Measurements from ENCODE around the gene INPP5F. TPM values are rescaled to one million over a fixed set of nuclear protein-coding genes. Genes with fewer than 3 reads are reported as not detected.
A peak's percentile ranks its signal among the peaks of the same experiment; 100 is the strongest.

INPP5F gene
- polyA plus RNA-seq, 1 experiment = 4.1 TPM

DNA sequence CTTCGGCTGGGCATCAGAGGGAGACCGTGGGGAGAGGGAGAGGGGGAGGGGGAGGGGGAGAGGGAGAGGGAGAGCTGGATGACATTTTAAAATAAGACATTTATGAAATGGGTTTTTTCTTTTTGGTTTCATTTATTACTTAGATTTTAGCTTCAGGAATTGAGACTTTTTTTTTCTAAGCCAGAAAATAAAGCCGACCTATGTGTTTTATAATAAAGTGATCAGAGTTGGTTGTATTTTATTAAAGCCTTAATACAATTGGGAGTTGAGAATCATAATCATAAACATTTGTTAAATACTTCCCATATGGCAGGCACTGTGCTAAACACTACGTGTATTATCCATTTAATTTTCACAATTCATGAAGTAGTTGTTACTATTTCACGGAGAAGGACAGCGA, 70.2 kb downstream of the INPP5F start:
- ChIA-PET POLR2A (interaction anchor here (0.6 kb wide), 1 partner anchor 26 kb away, joined by 3 read pairs; no protein-coding TSS in a partner anchor), CTCF (no interaction called here)
- DNase-seq (ENCODE audit: low read depth) = no peak
- TF ChIP-seq, protein P1, sequence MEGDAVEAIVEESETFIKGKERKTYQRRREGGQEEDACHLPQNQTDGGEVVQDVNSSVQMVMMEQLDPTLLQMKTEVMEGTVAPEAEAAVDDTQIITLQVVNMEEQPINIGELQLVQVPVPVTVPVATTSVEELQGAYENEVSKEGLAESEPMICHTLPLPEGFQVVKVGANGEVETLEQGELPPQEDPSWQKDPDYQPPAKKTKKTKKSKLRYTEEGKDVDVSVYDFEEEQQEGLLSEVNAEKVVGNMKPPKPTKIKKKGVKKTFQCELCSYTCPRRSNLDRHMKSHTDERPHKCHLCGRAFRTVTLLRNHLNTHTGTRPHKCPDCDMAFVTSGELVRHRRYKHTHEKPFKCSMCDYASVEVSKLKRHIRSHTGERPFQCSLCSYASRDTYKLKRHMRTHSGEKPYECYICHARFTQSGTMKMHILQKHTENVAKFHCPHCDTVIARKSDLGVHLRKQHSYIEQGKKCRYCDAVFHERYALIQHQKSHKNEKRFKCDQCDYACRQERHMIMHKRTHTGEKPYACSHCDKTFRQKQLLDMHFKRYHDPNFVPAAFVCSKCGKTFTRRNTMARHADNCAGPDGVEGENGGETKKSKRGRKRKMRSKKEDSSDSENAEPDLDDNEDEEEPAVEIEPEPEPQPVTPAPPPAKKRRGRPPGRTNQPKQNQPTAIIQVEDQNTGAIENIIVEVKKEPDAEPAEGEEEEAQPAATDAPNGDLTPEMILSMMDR (IDR thresholded peaks at IDR 0.05; ENCODE audit: insufficient read depth, low read depth, low read length) = no peak
- H3K4me3 ChIP-seq (ENCODE audit: low read depth, low read length) = no peak overlapping the region
- H3K36me3 ChIP-seq (ENCODE audit: control insufficient read depth, insufficient read depth, low read length) = no peaks in the 10 kb centered on the region
- H3K27me3 ChIP-seq (ENCODE audit: control insufficient read depth, insufficient read depth, low read length) = no peaks in the 10 kb centered on the region

GRCh38 chr10:119801176-119801575, 75.3 kb downstream of the INPP5F start:
- TF ChIP-seq, protein P1 (IDR thresholded peaks at IDR 0.05; ENCODE audit: insufficient read depth, low read depth, low read length) = no peak
- POLR2A ChIA-PET = no interaction called here
- Histone ChIP-seq H3K4me3 (ENCODE audit: low read depth, low read length) (no peak overlapping the region), H3K27me3 (ENCODE audit: control insufficient read depth, insufficient read depth, low read length) (no peaks in the 10 kb centered on the region), H3K36me3 (ENCODE audit: control insufficient read depth, insufficient read depth, low read length) (no peaks in the 10 kb centered on the region)
- CTCF ChIA-PET = no interaction called here
- no peak for DNase-seq (ENCODE audit: low read depth)

GRCh38 chr10:119801998-119802538, 76.2 kb downstream of the INPP5F start:
- TF ChIP-seq, protein P1 (IDR thresholded peaks at IDR 0.05; ENCODE audit: insufficient read depth, low read depth, low read length) = no peak
- CTCF ChIA-PET = interaction anchor here (1.2 to 1.3 kb wide), 2 partner anchors 10 to 19 kb away, joined by 4 read pairs; no protein-coding TSS in a partner anchor
- Histone ChIP-seq H3K4me3 (ENCODE audit: low read depth, low read length) (no peak overlapping the region), H3K27me3 (ENCODE audit: control insufficient read depth, insufficient read depth, low read length) (no peaks in the 10 kb centered on the region), H3K36me3 (ENCODE audit: control insufficient read depth, insufficient read depth, low read length) (no peaks in the 10 kb centered on the region)
- no peak for DNase-seq (ENCODE audit: low read depth)
- POLR2A ChIA-PET = interaction anchor here (0.6 kb wide), 1 partner anchor 151 kb away, joined by 3 read pairs; the partner anchor contains the start of gene BAG3

DNA sequence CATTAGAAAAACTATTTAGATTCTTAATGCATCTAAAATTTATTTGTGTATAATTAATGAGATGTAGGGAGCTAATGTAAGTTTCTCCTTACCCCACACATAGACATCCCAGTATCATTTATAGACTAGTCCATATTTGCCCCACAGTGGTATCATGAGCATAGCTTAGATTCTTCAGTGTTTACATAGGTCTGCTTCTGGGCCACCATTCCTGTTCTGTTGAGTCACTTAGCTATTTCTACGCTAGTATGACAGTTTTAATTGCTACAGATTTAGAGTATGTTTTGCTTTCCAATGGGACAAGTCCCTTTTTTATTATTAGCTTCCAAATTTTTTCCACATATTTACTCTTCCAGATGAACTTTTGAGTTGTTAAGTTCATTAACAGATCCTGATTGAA, 77.4 kb downstream of the INPP5F start:
- Histone ChIP-seq H3K4me3 (ENCODE audit: low read depth, low read length) (no peak overlapping the region), H3K36me3 (ENCODE audit: control insufficient read depth, insufficient read depth, low read length) (no peaks in the 10 kb centered on the region), H3K27me3 (ENCODE audit: control insufficient read depth, insufficient read depth, low read length) (no peaks in the 10 kb centered on the region)
- ChIA-PET POLR2A (interaction anchor here (0.5 kb wide), 1 partner anchor 94 kb away, joined by 15 read pairs; no protein-coding TSS in a partner anchor), CTCF (interaction anchor here (0.7 to 1.5 kb wide), 5 partner anchors 9 to 52 kb away, joined by 3 to 7 read pairs (median 4); no protein-coding TSS in a partner anchor)
- peak; percentile 46 for DNase-seq (ENCODE audit: low read depth)
- TF ChIP-seq, protein P1 (IDR thresholded peaks at IDR 0.05; ENCODE audit: insufficient read depth, low read depth, low read length) = no peak

- POLR2A ChIA-PET = no interaction called here
- CTCF ChIA-PET = interaction anchor here (0.7 to 1.3 kb wide), 2 partner anchors 54 to 55 kb away, joined by 3 to 5 read pairs; no protein-coding TSS in a partner anchor
- H3K27me3 ChIP-seq (ENCODE audit: control insufficient read depth, insufficient read depth, low read length) = no peaks in the 10 kb centered on the region
- no peaks in the 10 kb centered on the region for H3K36me3 ChIP-seq (ENCODE audit: control insufficient read depth, insufficient read depth, low read length)
- no peak overlapping the region for H3K4me3 ChIP-seq (ENCODE audit: low read depth, low read length)
- no peak for DNase-seq (ENCODE audit: low read depth)
- TF ChIP-seq, protein P1 (IDR thresholded peaks at IDR 0.05; ENCODE audit: insufficient read depth, low read depth, low read length) = no peak
These were observed 79.9 kb downstream of the INPP5F start for GRCh38 chr10:119805702-119806230.
